HG03354 (cell line): ENCODE data around the gene LPCAT1.

ENCODE experiments used
- ATAC-seq: cut with Tn5 transposase; IDR thresholded peaks from one replicate; pipeline ENCODE4 v1.9.1; 2021; ENCODE audit warnings: mild to moderate bottlenecking; ENCODE audit not compliant: unreplicated experiment, poor library complexity, severe bottlenecking

LPCAT1 gene

GRCh38 chr5:1555808-1556731, 32.3 kb upstream of the LPCAT1 start:
- no peak for ATAC-seq

DNA sequence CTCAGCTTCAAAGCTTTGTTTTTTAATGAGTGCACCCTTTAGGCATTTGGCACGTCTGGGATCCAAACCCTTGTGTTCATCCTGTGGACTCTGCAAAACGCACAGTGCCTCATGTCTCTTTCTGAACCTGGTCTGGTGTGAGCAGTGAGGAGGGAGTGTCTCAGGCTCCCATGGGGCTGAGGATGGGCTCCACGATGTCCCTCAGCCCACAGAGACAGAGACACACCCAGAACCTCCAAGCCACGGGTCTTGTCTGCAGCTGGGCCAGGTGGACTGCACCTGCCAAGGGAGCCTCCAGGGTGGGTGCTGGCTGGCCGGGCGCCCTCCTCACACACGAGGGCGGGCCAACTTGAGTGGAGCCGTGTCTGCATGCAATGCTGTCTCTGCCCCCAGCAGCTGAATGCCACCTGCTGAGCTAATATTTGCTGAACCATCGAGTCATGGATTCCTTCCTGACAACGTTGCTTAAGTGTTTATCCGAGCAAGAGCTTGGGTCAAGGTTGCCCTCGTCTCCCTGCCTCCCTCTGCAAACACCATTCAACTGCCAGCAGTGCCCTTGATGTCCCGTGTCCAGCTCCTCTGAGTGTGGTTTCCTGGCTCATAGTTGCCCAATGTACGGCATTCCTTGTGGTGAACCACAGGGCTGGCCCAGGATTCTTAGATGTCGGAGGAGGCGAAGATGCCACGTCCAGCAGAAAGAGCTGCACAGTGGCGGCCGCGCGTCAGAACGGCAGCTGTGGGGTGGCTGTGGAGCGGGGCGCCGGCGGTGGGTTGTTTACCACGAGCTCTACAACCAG, 31.4 kb upstream of the LPCAT1 start:
- no peak for ATAC-seq

GRCh38 chr5:1554410-1554967, 30.7 kb upstream of the LPCAT1 start:
- ATAC-seq: no peak

DNA sequence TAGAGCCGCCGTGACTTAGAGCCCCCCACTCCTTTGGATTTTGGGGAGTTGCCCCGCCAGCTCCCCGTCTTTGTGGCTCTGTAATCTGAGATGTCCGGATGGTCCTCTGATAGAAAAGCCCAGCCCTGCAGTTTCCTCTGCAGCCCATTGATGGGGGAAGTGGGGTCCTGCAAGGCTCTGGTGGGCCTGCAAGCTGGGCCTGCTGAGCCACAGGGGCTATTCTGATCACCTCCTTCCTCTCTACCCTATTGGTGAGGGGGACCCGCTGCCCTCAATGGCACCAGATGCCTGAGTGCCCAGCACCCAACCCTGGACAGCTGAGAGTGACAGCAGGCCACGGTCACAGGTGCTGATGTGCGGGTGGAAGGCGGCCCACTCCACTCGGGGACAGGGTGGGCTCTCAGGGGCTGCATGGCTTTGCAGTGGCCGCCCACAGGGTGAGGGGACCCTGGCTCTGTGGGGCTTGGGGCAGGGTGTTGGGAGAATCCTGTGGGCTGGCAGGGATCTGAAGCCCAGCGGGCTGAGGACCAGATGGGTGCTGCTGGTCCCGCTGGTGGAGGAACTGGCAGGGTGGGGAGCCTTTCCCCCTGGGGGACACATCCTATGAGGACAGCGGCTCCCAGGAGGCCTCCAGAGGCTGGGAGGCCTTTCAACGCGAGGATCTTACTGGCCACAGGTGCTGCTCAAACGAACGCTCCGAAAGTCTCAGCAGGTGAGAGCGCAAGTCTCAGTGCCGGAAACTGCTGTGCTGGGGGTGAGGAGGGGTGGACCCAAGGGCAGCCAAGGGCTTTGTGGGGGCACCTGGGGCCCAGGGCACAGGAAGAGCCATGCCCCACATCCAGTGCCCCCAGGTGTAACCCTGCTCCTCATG, 30.0 kb upstream of the LPCAT1 start:
- no peak for ATAC-seq

GRCh38 chr5:1552521-1553255, 28.9 kb upstream of the LPCAT1 start:
- no peak for ATAC-seq

DNA sequence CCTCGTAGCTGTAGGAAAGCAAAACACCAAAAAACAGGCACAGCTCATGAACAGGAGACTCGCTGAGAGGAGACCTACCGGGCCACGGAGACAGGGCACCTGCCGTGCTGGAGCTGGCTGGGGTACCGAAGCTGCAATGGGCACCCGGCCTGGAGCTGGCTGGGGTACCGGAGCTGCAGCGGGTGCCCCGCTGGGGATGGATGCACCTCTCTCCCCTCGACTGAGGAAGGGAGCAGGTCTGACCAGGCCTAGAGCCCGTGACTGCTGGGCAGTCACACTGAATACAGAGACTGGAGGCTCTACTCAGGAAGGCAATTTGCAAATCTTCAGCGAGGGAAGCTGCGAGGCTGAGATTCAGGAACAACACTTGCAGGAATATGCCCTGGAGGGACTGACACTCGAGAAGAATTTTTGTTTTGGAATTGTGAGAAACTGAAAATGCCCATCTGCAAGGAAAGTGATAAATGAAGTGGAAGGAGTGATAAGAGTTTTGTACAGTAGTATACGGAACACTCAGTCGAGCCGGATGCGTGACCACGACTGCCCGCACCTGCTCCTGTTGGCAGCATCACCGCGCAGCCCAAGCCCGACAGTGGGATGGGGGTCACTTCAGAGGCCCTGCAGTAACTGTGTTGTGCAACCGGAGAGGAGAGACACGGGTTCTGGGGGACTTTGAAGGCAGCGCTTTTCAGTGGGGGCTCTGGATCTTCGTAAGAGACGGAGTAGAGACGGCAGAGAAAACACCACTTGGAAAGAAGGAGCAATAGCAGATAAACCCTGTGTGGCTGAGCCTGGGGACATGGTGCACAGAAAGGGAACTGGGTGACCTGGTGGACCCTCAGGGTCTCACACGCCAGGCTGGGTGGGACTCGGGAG, 27.9 kb upstream of the LPCAT1 start:
- no peak for ATAC-seq

GRCh38 chr5:1550287-1551076, 26.7 kb upstream of the LPCAT1 start:
- no peak for ATAC-seq

- no peak for ATAC-seq
Measured at GRCh38 chr5:1549475-1550030, 25.8 kb upstream of the LPCAT1 start.

DNA sequence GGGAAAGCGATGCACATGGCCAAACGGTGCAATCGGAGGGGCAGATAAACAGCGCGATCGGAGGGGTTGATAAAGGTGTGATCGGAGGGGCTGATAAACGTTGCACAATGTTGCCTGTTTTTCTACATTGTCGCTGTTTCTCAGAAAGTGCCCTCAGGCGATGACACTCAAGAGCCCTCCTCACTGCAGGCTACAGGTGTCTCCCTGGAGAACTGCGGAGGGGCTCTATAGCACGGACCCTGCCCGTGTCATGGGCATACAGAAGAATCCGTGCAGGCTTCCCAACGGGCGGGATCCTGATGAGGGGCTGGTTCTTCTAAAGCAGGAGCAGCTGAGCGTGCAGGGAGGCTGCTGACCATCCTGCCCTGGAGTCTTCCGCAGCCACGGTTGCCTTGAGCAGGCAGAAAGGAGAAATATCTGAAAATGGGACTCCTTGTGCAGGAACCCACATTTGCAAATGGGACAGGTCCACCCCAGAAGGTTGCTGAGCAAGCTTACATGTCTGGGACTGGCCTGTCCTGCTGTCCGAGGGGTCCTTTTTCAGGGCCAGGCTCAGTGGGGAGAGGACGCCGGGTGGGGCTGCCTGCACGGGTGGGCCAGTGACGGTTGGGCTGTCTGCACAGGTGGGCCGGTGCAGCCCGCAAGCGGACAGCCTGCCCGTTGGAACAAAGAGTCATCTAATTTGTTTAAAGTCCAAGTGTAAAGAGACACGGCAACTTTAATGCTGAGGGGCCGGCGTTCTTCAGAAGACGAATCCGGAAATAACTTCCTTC, 25.1 kb upstream of the LPCAT1 start:
- no peak for ATAC-seq

GRCh38 chr5:1547655-1548054, 23.9 kb upstream of the LPCAT1 start:
- no peak for ATAC-seq

GRCh38 chr5:1547236-1547635, 23.5 kb upstream of the LPCAT1 start:
- no peak for ATAC-seq

DNA sequence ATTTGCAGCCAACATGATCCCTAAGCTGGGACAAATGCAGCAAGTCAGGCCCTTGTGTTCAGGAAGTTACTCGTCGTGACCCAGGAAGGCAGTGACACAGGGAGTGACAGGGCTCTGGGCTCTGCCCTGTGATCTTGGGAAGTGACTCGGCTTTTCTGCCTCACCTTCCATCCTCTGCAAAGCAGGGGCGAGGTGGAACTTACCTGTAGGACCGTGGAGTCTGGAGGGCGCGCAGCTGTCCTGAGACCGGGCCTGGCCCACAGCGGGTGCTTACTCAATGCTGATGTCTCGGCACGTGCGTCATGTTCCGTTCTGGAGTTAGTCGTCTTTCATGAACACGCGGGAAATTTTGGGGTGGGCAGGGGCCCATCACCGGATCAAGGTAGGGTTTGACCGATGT, 22.8 kb upstream of the LPCAT1 start:
- ATAC-seq: no peak

DNA sequence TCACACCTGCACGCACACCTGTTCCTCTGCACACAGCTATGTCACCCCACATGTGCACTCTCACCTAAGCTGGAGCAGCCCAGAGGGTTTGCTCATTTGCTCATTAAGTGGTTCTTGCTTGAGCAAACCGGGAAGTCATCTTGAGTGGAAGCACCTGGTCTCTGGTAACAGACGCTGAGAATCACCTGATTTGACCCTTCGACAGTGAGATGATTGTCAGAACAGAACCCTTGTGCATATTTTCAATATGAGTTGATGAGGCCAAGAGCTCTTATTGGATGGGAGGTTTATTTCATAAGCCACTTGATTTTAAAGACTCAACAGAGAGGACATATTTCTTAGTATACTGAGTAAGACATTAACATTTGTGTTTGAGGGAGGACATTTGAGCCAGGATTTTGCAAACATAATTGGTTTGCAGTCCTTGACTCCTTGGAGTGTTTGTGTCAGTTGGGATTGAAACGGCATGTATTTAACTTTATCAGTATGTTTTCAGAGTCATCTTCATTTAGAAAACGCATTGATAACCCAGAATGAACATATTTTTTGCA, 22.1 kb upstream of the LPCAT1 start:
- no peak for ATAC-seq

- ATAC-seq: no peak
Measured at GRCh38 chr5:1545126-1545804, 21.5 kb upstream of the LPCAT1 start.

DNA sequence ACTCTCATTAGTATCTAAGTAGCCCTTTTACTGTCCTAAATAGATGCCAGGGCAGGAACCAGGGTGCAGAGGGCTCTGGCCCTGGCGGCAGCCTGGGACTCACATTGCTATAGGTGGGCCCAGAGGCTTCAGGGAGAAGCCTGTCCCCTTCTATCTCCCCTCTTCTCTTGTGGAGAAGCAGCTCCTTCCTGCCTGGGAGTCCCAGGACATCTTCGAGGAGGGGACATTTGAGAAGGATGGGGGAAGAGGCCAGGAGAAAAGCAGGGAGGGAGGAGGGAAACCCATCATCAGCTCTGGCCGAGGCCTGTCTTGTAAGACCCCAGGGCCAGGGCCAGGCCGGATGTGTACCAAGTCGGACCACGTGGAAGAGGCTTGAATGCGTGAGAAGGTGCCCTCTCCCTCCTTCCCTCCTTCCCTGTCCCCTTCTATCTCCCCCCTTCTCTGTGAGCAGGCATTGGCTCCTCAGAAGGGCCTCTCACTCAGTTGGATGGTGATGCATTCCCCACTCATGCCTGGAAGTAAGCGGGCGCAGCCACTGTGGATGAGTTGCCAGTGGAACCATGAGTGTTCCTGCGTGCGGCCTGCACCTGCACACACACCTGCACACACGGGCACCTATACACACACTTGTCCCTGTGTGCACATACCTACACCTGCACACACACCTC, 20.7 kb upstream of the LPCAT1 start:
- no peak for ATAC-seq
